ENCODE data around the gene ZNF423. TPM values are rescaled to one million over a fixed set of nuclear protein-coding genes. Genes with fewer than 3 reads are reported as not detected.
A peak's percentile ranks its signal among the peaks of the same experiment; 100 is the strongest.

Gene ZNF423
- total and polyA plus RNA-seq, 2 of the 13 experiments (the other 11 are each of a cell fraction or from before 2014, with no cell fraction given), result 0.07 to 0.31 TPM

DNA sequence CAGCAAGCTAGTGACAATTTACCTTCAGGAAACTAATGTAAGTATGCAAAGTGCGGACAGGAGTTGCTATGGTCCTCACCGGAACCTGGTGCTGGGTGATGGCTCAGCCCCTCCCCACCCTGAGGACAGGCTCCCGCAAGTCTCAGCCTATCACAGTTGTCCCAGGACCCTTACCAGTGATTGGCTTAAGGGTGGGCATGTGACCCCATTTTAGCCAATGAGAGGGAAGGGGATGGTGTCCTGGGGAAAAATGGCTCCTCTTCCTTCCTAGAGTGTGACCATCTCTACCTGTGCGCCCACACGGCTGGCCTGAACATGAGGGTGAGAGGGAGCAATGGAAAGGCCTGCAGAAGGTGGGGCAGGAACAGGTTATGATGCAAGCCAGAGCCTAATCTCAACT, 401.9 kb downstream of the ZNF423 start:
- Histone ChIP-seq H3K4me2 (ENCODE audit: low read depth, low read length) (no peak overlapping the region), H3K27me3 (ENCODE audit: control insufficient read depth in 1 of 2, insufficient read depth in 2 of 2, low read length in 2 of 2) (peaks cover 2 to 3% of the 10 kb centered on the region in 2 experiments; a peak in 2 of 5 replicates), H3K79me2 (ENCODE audit: insufficient read depth, low read length) (no peaks in the 10 kb centered on the region), H4K20me1 (ENCODE audit: insufficient read depth, low read length) (no peaks in the 10 kb centered on the region), H3K9me3 (ENCODE audit: low read length) (no peaks in the 10 kb centered on the region), H3K4me3 (replicated peaks in 1 of 3; ENCODE audit: insufficient read depth in 1 of 3, low read depth in 2 of 3, low read length in 3 of 3) (no peak overlapping the region), H3K36me3 (replicated peaks in 1 of 2; ENCODE audit: control insufficient read depth in 1 of 2, insufficient read depth in 2 of 2, low read length in 2 of 2) (no peaks in the 10 kb centered on the region), H3K27ac (ENCODE audit: extremely low read length, insufficient read depth, low read length) (no peak overlapping the region), H2AFZ (ENCODE audit: low read length) (no peak overlapping the region), H3K4me1 (ENCODE audit: insufficient read depth, low read length) (no peaks in the 10 kb centered on the region), H3K9ac (ENCODE audit: insufficient read depth, low read depth, low read length) (no peak overlapping the region)
- DNase-seq (ENCODE audit: low spot score), result no peak
- FAIRE-seq, result no peak
- TF ChIP-seq ZNF788 (CRISPR knock-in tag; IDR thresholded peaks at IDR 0.05; ENCODE audit: borderline replicate concordance), result no peak
- no peak for TF ChIP-seq ZNF674 (CRISPR knock-in tag; IDR thresholded peaks at IDR 0.05; ENCODE audit: low read depth)
- 0 out of 2 replicates have a peak, but pooled peaks have one; percentile 12 for TF ChIP-seq NFYC (CRISPR knock-in tag; IDR thresholded peaks at IDR 0.05)
- no peak for TF ChIP-seq ZMAT3 (CRISPR knock-in tag; conservative IDR thresholded peaks at IDR 0.05)
- no peak for TF ChIP-seq ZNF737 (CRISPR knock-in tag; IDR thresholded peaks at IDR 0.05; ENCODE audit: borderline replicate concordance)
- no peak for TF ChIP-seq FOXA3 (CRISPR knock-in tag; IDR thresholded peaks at IDR 0.05)
- no peak for TF ChIP-seq HDAC6 (IDR thresholded peaks at IDR 0.05; ENCODE audit: low read depth, low read length)
- no peak for TF ChIP-seq NCOA5 (CRISPR knock-in tag; IDR thresholded peaks at IDR 0.05)
- in situ Hi-C loops (cut with HindIII; ENCODE audit: extremely low pct_ligation_motif_present, low pct_unique_long_range_greater_than_20kb), result no loop called here
- intact Hi-C loops (cut with micrococcal nuclease; ENCODE audit: unreplicated experiment), result no loop called here
- 56% methylated on average over 5 of the region's 5 CpGs for WGBS (ENCODE audit: low lambda C conversion rate)
- BruUV-seq (replicated peaks), result no TSS peak
- POLR2A ChIA-PET, result no interaction called here
- CTCF ChIA-PET (ENCODE audit: low intra/inter-chr PET ratio, low total read pairs), result no interaction called here
- ATAC-seq, result no peak

- BruUV-seq (replicated peaks), result no TSS peak
- 18% methylated on average over 5 of the region's 5 CpGs for WGBS (ENCODE audit: low lambda C conversion rate)
- ATAC-seq (no peak), DNase-seq (ENCODE audit: low spot score) (no peak), FAIRE-seq (no peak)
- no peak overlapping the region for H3K27ac ChIP-seq (ENCODE audit: extremely low read length, insufficient read depth, low read length)
- H3K9ac ChIP-seq (ENCODE audit: insufficient read depth, low read depth, low read length), result no peak overlapping the region
- H3K9me3 ChIP-seq (ENCODE audit: low read length), result no peaks in the 10 kb centered on the region
- in situ Hi-C loops (cut with HindIII; ENCODE audit: extremely low pct_ligation_motif_present, low pct_unique_long_range_greater_than_20kb) (no loop called here), intact Hi-C loops (cut with micrococcal nuclease; ENCODE audit: unreplicated experiment) (no loop called here)
- ChIA-PET POLR2A (no interaction called here), CTCF (ENCODE audit: low intra/inter-chr PET ratio, low total read pairs) (no interaction called here)
- H3K27me3 ChIP-seq (ENCODE audit: control insufficient read depth in 1 of 2, insufficient read depth in 2 of 2, low read length in 2 of 2), result peaks cover 2 to 3% of the 10 kb centered on the region in 2 experiments; a peak in 2 of 5 replicates
- TF ChIP-seq ZSCAN21 (CRISPR knock-in tag; IDR thresholded peaks at IDR 0.05; ENCODE audit: borderline replicate concordance) (no peak), ZNF646 (CRISPR knock-in tag; IDR thresholded peaks at IDR 0.05) (no peak), WIZ (CRISPR knock-in tag; IDR thresholded peaks at IDR 0.05) (no peak), ZSCAN31 (CRISPR knock-in tag; IDR thresholded peaks at IDR 0.05; ENCODE audit: low read depth) (no peak)
- H3K4me1 ChIP-seq (ENCODE audit: insufficient read depth, low read length), result no peaks in the 10 kb centered on the region
- H4K20me1 ChIP-seq (ENCODE audit: insufficient read depth, low read length), result no peaks in the 10 kb centered on the region
- no peaks in the 10 kb centered on the region for H3K36me3 ChIP-seq (replicated peaks in 1 of 2; ENCODE audit: control insufficient read depth in 1 of 2, insufficient read depth in 2 of 2, low read length in 2 of 2)
- H3K79me2 ChIP-seq (ENCODE audit: insufficient read depth, low read length), result no peaks in the 10 kb centered on the region
- no peak overlapping the region for H3K4me3 ChIP-seq (replicated peaks in 1 of 3; ENCODE audit: insufficient read depth in 1 of 3, low read depth in 2 of 3, low read length in 3 of 3)
- no peak overlapping the region for H2AFZ ChIP-seq (ENCODE audit: low read length)
- H3K4me2 ChIP-seq (ENCODE audit: low read depth, low read length), result no peak overlapping the region
These were observed 402.9 kb downstream of the ZNF423 start for GRCh38 chr16:49453021-49453420.

Measured in HepG2 (cell line).